Right renal pelvis (tissue), 4 donors: ENCODE results near the gene GTF3A. TPM values are rescaled to one million over a fixed set of nuclear protein-coding genes. Genes with fewer than 3 reads are reported as not detected.

Source experiments
- polyA plus RNA-seq, 4 donors: library from polyadenylated mRNA; unstranded; fragments of 120-200 nt; gene quantifications; one replicate each; pipeline ENCODE4 v1.2.1, GENCODE V29; 2013; ENCODE audit not compliant: insufficient read length in 4 of 4

The GTF3A gene
- polyA plus RNA-seq, 4 donors = 79.2 to 98.2 (median 88.1) TPM

Other genes with a start within 250 kb of the GTF3A start
- 100 to 1,000 TPM; 694 to 850 (median 720) TPM for gene RPL21, start 173.1 kb upstream of the GTF3A start, polyA plus RNA-seq
- gene RASL11A, start 153.8 kb upstream of the GTF3A start, polyA plus RNA-seq = 10 to 100 TPM; 29.4 to 40.3 (median 32.0) TPM
- gene MTIF3, start 25.9 kb downstream of the GTF3A start, polyA plus RNA-seq = 10 to 100 TPM; 66.1 to 82.4 (median 76.8) TPM
- gene LNX2, start 195.9 kb downstream of the GTF3A start, polyA plus RNA-seq = 10 to 100 TPM; 12.7 to 15.4 (median 14.1) TPM
- gene POLR1D, start 197.3 kb downstream of the GTF3A start, polyA plus RNA-seq = 100 to 1,000 TPM; 120 to 144 (median 134) TPM